Keratinocyte (primary cell): ENCODE data around the gene AGPAT3. TPM values are rescaled to one million over a fixed set of nuclear protein-coding genes. Genes with fewer than 3 reads are reported as not detected.

Experiments
- DNase-seq: peaks from one replicate; pipeline ENCODE4 v3.0.0-alpha.2; 2011; ENCODE audit warnings: low read depth, missing footprints, low spot score
- FAIRE-seq: peaks from 2 replicates; lab custom pipeline; 2011; peaks lifted over from hg19 to GRCh38; lab: Jason Lieb, UNC
- H2AFZ ChIP-seq: 2 replicates; pipeline ENCODE4 v1.6.0; 2012; ENCODE audit warnings: low read length, control low read depth, inconsistent platforms; ENCODE audit not compliant: control insufficient read depth
- H3K27ac ChIP-seq: 2 replicates; pipeline ENCODE4 v1.5.1; 2011; ENCODE audit warnings: low read length; ENCODE audit not compliant: control insufficient read depth, insufficient read depth
- H3K27me3 ChIP-seq: 3 replicates; pipeline ENCODE4 v1.6.0; 2011; ENCODE audit warnings: low read length; ENCODE audit not compliant: control insufficient read depth, insufficient read depth; ENCODE audit errors: extremely low read depth
- H3K36me3 ChIP-seq, 2 experiments: 2 replicates in 1 of 2; 3 replicates in 1 of 2; pipeline ENCODE4 v1.5.1; 2011; ENCODE audit warnings: low read length in 2 of 2, mild to moderate bottlenecking in 1 of 2; ENCODE audit not compliant: control insufficient read depth in 2 of 2, insufficient read depth in 2 of 2; ENCODE audit errors: extremely low read depth in 1 of 2
- H3K4me1 ChIP-seq: 3 replicates; pipeline ENCODE4 v1.5.1; 2011; ENCODE audit warnings: low read length; ENCODE audit not compliant: control insufficient read depth, insufficient read depth; ENCODE audit errors: extremely low read depth
- H3K4me2 ChIP-seq: 3 replicates; pipeline ENCODE4 v1.6.0; 2011; ENCODE audit warnings: low read depth, low read length; ENCODE audit not compliant: control insufficient read depth, insufficient read depth; ENCODE audit errors: extremely low read depth
- H3K4me3 ChIP-seq, 3 experiments: fragments of 200-600 bp in 1 of 3; sonication (generic) in 1 of 3; 2 replicates in 2 of 3; 3 replicates in 1 of 3; pipeline ENCODE4 v1.5.1; 2011 to 2016; ENCODE audit warnings: low read length in 3 of 3, mild to moderate bottlenecking in 3 of 3, control low read depth in 2 of 3, inconsistent platforms in 1 of 3, low read depth in 1 of 3, mixed read lengths in 1 of 3, mixed run types in 1 of 3, moderate library complexity in 1 of 3; ENCODE audit not compliant: control insufficient read depth in 2 of 3, insufficient read depth in 2 of 3; ENCODE audit errors: extremely low read depth in 1 of 3
- H3K79me2 ChIP-seq: 2 replicates; pipeline ENCODE4 v1.6.0; 2012; ENCODE audit warnings: low read length; ENCODE audit not compliant: control insufficient read depth, insufficient read depth
- H3K9ac ChIP-seq: 3 replicates; pipeline ENCODE4 v1.6.0; 2011; ENCODE audit warnings: low read length; ENCODE audit not compliant: control insufficient read depth, insufficient read depth; ENCODE audit errors: extremely low read depth
- H3K9me1 ChIP-seq: 3 replicates; pipeline ENCODE4 v1.6.0; 2011; ENCODE audit warnings: low read length; ENCODE audit not compliant: control insufficient read depth, insufficient read depth; ENCODE audit errors: extremely low read depth
- H3K9me3 ChIP-seq: 2 replicates; pipeline ENCODE4 v1.5.1; 2012; ENCODE audit warnings: low read depth, low read length; ENCODE audit not compliant: control insufficient read depth
- H4K20me1 ChIP-seq: 3 replicates; pipeline ENCODE4 v1.6.0; 2011; ENCODE audit warnings: low read length; ENCODE audit not compliant: control insufficient read depth, insufficient read depth; ENCODE audit errors: extremely low read depth
- CTCF ChIP-seq, 3 experiments: IDR thresholded peaks in 1 of 3; conservative IDR thresholded peaks in 1 of 3; optimal IDR thresholded peaks in 1 of 3; 2 replicates in 2 of 3; 3 replicates in 1 of 3; pipeline versions ENCODE3 to v1.5.1; 2011; ENCODE audit warnings: low read length in 3 of 3, mild to moderate bottlenecking in 3 of 3, moderate library complexity in 2 of 3, control low read depth in 1 of 3, inconsistent platforms in 1 of 3; ENCODE audit not compliant: insufficient read depth in 2 of 3; ENCODE audit errors: extremely low read depth in 1 of 3
- EZH2 ChIP-seq: IDR thresholded peaks from one replicate; pipeline ENCODE4 v1.6.1; 2012; ENCODE audit warnings: inconsistent platforms, mild to moderate bottlenecking, low read length, moderate library complexity
- dilution Hi-C: fragments of 300-500 bp; cut with MboI; formaldehyde crosslinking; loops from one replicate; pipeline ENCODE4 v1.7.0; 2020; ENCODE audit warnings: low sequenced_read_pairs; ENCODE audit not compliant: extremely low pct_ligation_motif_present
- polyA minus RNA-seq, 3 experiments: library from RNA; depleted of rRNA, polyadenylated mRNA; stranded (reverse); fragments of >200 nt; gene quantifications; 1 replicate in 1 of 3; 2 replicates in 1 of 3; 3 replicates in 1 of 3; pipeline ENCODE4 v1.2.3, GENCODE V29; 2011
- polyA plus RNA-seq, 5 experiments: library from polyadenylated mRNA; depleted of rRNA in 3 of 5; stranded (reverse) in 3 of 5; stranded (forward) in 1 of 5; unstranded in 1 of 5; fragments of >200 nt; gene quantifications; 1 replicate in 1 of 5; 2 replicates in 3 of 5; 3 replicates in 1 of 5; pipeline versions ENCODE4 v1.2.1 to v1.2.3, GENCODE V29; 2011 to 2012; ENCODE audit warnings: missing spikeins in 2 of 5, low read depth in 1 of 5, low replicate concordance in 1 of 5

The AGPAT3 gene
- 21.6 to 23.4 TPM (median 21.7 TPM) in 3 replicates for polyA plus RNA-seq
- polyA plus RNA-seq (2011; ENCODE audit: low read depth): 28.0 TPM
- 15.5 and 22.7 TPM in 2 replicates for polyA plus RNA-seq (2011; cell fraction: cytosol; rRNA removed)
- polyA plus RNA-seq (2011; cell fraction: nucleus; rRNA removed): 29.1 and 29.4 TPM in 2 replicates
- polyA plus RNA-seq (2012; ENCODE audit: low replicate concordance): 17.2 and 38.7 TPM in 2 replicates
- 37.9 to 78.6 TPM (median 39.4 TPM) in 3 replicates for polyA minus RNA-seq
- polyA minus RNA-seq (2011; cell fraction: cytosol; rRNA and poly(A)+ RNA removed): 41.2 TPM
- polyA minus RNA-seq (2011; cell fraction: nucleus; rRNA and poly(A)+ RNA removed): 25.7 and 38.9 TPM in 2 replicates

DNA sequence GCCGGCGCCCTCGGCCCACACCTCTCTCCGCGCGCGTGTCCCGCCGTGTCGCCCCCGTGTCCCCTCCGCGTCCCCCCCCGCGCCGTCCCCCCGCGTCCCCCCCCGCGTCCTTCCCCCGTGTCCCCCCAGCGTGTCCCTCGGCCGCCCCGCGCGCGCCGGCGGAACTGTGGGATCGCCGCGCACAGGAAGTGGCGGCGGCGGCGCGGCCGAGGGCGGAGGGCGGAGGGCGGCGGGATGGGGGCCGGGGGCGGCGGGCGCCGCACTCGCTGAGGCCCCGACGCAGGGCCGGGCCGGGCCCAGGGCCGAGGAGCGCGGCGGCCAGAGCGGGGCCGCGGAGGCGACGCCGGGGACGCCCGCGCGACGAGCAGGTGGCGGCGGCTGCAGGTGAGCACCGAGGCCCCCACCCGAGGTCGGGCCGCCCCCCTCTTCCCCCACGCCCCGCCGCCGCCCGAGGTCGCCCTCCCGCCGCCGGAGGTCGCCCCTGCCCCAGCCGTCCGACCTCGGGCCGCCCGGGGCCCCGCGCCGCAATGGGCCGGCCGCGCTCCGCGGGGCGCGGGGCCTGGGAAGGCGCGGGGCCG is at the start of gene AGPAT3:
Gene AGPAT3, plus strand, starts transcription at position 262 of the 578 bp plus-strand sequence. CDS start 94,459 bp downstream, outside the sequence.
- no peak for DNase-seq
- peaks cover 4% of the 10 kb centered on the region for H4K20me1 ChIP-seq
- dilution Hi-C loops: no loop called here
- H3K9ac ChIP-seq: peak within 1 kb of the TSS; percentile 77
- H3K4me3 ChIP-seq: peak within 1 kb of the TSS; percentile 55 to 71 (median 66)
- H3K27ac ChIP-seq: peak within 1 kb of the TSS; percentile 60
- peak within 1 kb of the TSS; percentile 86 for H3K4me2 ChIP-seq
- H3K79me2 ChIP-seq: peaks cover 34% of the 10 kb centered on the region
- peaks cover 5% of the 10 kb centered on the region for H3K27me3 ChIP-seq
- TF ChIP-seq EZH2: no peak
- TF ChIP-seq CTCF (optimal IDR thresholded peaks at IDR 0.05 in 1 of 3, IDR thresholded peaks at IDR 0.05 in 1 of 3, conservative IDR thresholded peaks at IDR 0.05 in 1 of 3; ENCODE audit: extremely low read depth in 1 of 3, insufficient read depth in 2 of 3, low read length in 3 of 3): peak in 1 of 3 experiments; percentile 1
- H3K36me3 ChIP-seq: peaks cover 2 to 3% of the 10 kb centered on the region in 2 experiments
- no peak for FAIRE-seq
- no peaks in the 10 kb centered on the region for H3K9me3 ChIP-seq
- H2AFZ ChIP-seq: peak within 1 kb of the TSS; percentile 60
- peaks cover 33% of the 10 kb centered on the region for H3K4me1 ChIP-seq
- H3K9me1 ChIP-seq: peaks cover 4% of the 10 kb centered on the region

- Histone ChIP-seq H3K4me2 (no peak overlapping the region), H4K20me1 (no peaks in the 10 kb centered on the region)
- FAIRE-seq: no peak
Measured at GRCh38 chr21:43815991-43816390, 49.0 kb upstream of the AGPAT3 start.

More at GRCh38 chr21:43815991-43816390, 49.0 kb upstream of the AGPAT3 start:
- Histone ChIP-seq H3K27me3 (no peaks in the 10 kb centered on the region), H3K36me3 (no peaks in the 10 kb centered on the region), H3K27ac (no peak overlapping the region), H3K79me2 (no peaks in the 10 kb centered on the region), H3K4me3 (no peak overlapping the region), H2AFZ (no peak overlapping the region), H3K9me3 (peaks cover 2% of the 10 kb centered on the region), H3K4me1 (peaks cover 30% of the 10 kb centered on the region), H3K9me1 (no peaks in the 10 kb centered on the region), H3K9ac (no peak overlapping the region)
- dilution Hi-C loops: no loop called here
- no peak for DNase-seq
- TF ChIP-seq CTCF (optimal IDR thresholded peaks at IDR 0.05 in 1 of 3, IDR thresholded peaks at IDR 0.05 in 1 of 3, conservative IDR thresholded peaks at IDR 0.05 in 1 of 3; ENCODE audit: extremely low read depth in 1 of 3, insufficient read depth in 2 of 3, low read length in 3 of 3) (no peak), EZH2 (no peak)
